ENCODE results near the gene STX16. TPM values are rescaled to one million over a fixed set of nuclear protein-coding genes. Genes with fewer than 3 reads are reported as not detected.
A peak's percentile ranks its signal among the peaks of the same experiment; 100 is the strongest.

Gene STX16
- total and polyA plus RNA-seq, 9 donors: 30.1 to 60.8 (median 51.7) TPM

GRCh38 chr20:58715801-58716475 lies 64.9 kb downstream of the STX16 start:
- H3K4me1 ChIP-seq (ENCODE audit: control insufficient read depth, insufficient read depth, low read length): peaks cover 35% of the 10 kb centered on the region
- no peak overlapping the region for H3K27ac ChIP-seq (ENCODE audit: low read length)
- 83% methylated on average over 14 of the region's 18 CpGs for WGBS (ENCODE audit: insufficient coverage)
- no peaks in the 10 kb centered on the region for H3K9me3 ChIP-seq (replicated peaks; ENCODE audit: control insufficient read depth, low read depth, low read length)
- H3K27me3 ChIP-seq (ENCODE audit: control insufficient read depth, insufficient read depth, low read length): no peaks in the 10 kb centered on the region
- peak; percentile 9 for DNase-seq
- no peak overlapping the region for H3K4me3 ChIP-seq (ENCODE audit: low read length)
- H3K36me3 ChIP-seq (ENCODE audit: control insufficient read depth, insufficient read depth, low read length): peaks cover 47% of the 10 kb centered on the region

- Histone ChIP-seq H3K27me3 (ENCODE audit: control insufficient read depth, insufficient read depth, low read length) (no peaks in the 10 kb centered on the region), H3K36me3 (ENCODE audit: control insufficient read depth, insufficient read depth, low read length) (peaks cover 41% of the 10 kb centered on the region), H3K4me3 (ENCODE audit: low read length) (no peak overlapping the region), H3K4me1 (ENCODE audit: control insufficient read depth, insufficient read depth, low read length) (peaks cover 31% of the 10 kb centered on the region), H3K9me3 (replicated peaks; ENCODE audit: control insufficient read depth, low read depth, low read length) (no peaks in the 10 kb centered on the region), H3K27ac (ENCODE audit: low read length) (no peak overlapping the region)
- WGBS (ENCODE audit: insufficient coverage): 39% methylated on average over 19 of the region's 23 CpGs
- DNase-seq: peak; percentile 22
These were observed 65.6 kb downstream of the STX16 start for GRCh38 chr20:58716476-58717277.

GRCh38 chr20:58717278-58718091 lies 66.4 kb downstream of the STX16 start:
- Histone ChIP-seq H3K27ac (ENCODE audit: low read length) (no peak overlapping the region), H3K4me1 (ENCODE audit: control insufficient read depth, insufficient read depth, low read length) (peaks cover 37% of the 10 kb centered on the region), H3K4me3 (ENCODE audit: low read length) (no peak overlapping the region), H3K36me3 (ENCODE audit: control insufficient read depth, insufficient read depth, low read length) (peaks cover 38% of the 10 kb centered on the region), H3K9me3 (replicated peaks; ENCODE audit: control insufficient read depth, low read depth, low read length) (no peaks in the 10 kb centered on the region), H3K27me3 (ENCODE audit: control insufficient read depth, insufficient read depth, low read length) (no peaks in the 10 kb centered on the region)
- WGBS (ENCODE audit: insufficient coverage): 79% methylated on average over 18 of the region's 23 CpGs
- peak; percentile 29 for DNase-seq

- 89% methylated on average over 12 of the region's 15 CpGs for WGBS (ENCODE audit: insufficient coverage)
- H3K36me3 ChIP-seq (ENCODE audit: control insufficient read depth, insufficient read depth, low read length): peaks cover 32% of the 10 kb centered on the region
- H3K27me3 ChIP-seq (ENCODE audit: control insufficient read depth, insufficient read depth, low read length): no peaks in the 10 kb centered on the region
- H3K9me3 ChIP-seq (replicated peaks; ENCODE audit: control insufficient read depth, low read depth, low read length): no peaks in the 10 kb centered on the region
- peak; percentile 8 for DNase-seq
- peaks cover 40% of the 10 kb centered on the region for H3K4me1 ChIP-seq (ENCODE audit: control insufficient read depth, insufficient read depth, low read length)
- H3K4me3 ChIP-seq (ENCODE audit: low read length): no peak overlapping the region
- H3K27ac ChIP-seq (ENCODE audit: low read length): no peak overlapping the region
These were observed 67.1 kb downstream of the STX16 start for GRCh38 chr20:58718121-58718563.

- DNase-seq: peak; percentile 8
- Histone ChIP-seq H3K9me3 (replicated peaks; ENCODE audit: control insufficient read depth, low read depth, low read length) (no peaks in the 10 kb centered on the region), H3K27me3 (ENCODE audit: control insufficient read depth, insufficient read depth, low read length) (peaks cover 4% of the 10 kb centered on the region), H3K36me3 (ENCODE audit: control insufficient read depth, insufficient read depth, low read length) (peaks cover 26% of the 10 kb centered on the region), H3K27ac (ENCODE audit: low read length) (no peak overlapping the region), H3K4me1 (ENCODE audit: control insufficient read depth, insufficient read depth, low read length) (peaks cover 40% of the 10 kb centered on the region), H3K4me3 (ENCODE audit: low read length) (no peak overlapping the region)
- 92% methylated on average over 7 of the region's 10 CpGs for WGBS (ENCODE audit: insufficient coverage)
These were observed 67.6 kb downstream of the STX16 start for GRCh38 chr20:58718729-58719128.

GRCh38 chr20:58719258-58719657 lies 68.2 kb downstream of the STX16 start:
- Histone ChIP-seq H3K4me3 (ENCODE audit: low read length) (no peak overlapping the region), H3K27me3 (ENCODE audit: control insufficient read depth, insufficient read depth, low read length) (peaks cover 4% of the 10 kb centered on the region), H3K36me3 (ENCODE audit: control insufficient read depth, insufficient read depth, low read length) (peaks cover 21% of the 10 kb centered on the region), H3K9me3 (replicated peaks; ENCODE audit: control insufficient read depth, low read depth, low read length) (no peaks in the 10 kb centered on the region), H3K4me1 (ENCODE audit: control insufficient read depth, insufficient read depth, low read length) (peaks cover 40% of the 10 kb centered on the region), H3K27ac (ENCODE audit: low read length) (no peak overlapping the region)
- 51% methylated on average over 7 of the region's 7 CpGs for WGBS (ENCODE audit: insufficient coverage)
- no peak for DNase-seq

- Histone ChIP-seq H3K36me3 (ENCODE audit: control insufficient read depth, insufficient read depth, low read length) (peaks cover 18% of the 10 kb centered on the region), H3K4me3 (ENCODE audit: low read length) (no peak overlapping the region), H3K27me3 (ENCODE audit: control insufficient read depth, insufficient read depth, low read length) (peaks cover 4% of the 10 kb centered on the region), H3K27ac (ENCODE audit: low read length) (no peak overlapping the region), H3K9me3 (replicated peaks; ENCODE audit: control insufficient read depth, low read depth, low read length) (no peaks in the 10 kb centered on the region), H3K4me1 (ENCODE audit: control insufficient read depth, insufficient read depth, low read length) (peaks cover 40% of the 10 kb centered on the region)
- DNase-seq: peak; percentile 39
- 43% methylated on average over 2 of the region's 6 CpGs for WGBS (ENCODE audit: insufficient coverage)
These were observed 68.9 kb downstream of the STX16 start for GRCh38 chr20:58719971-58720371.

GRCh38 chr20:58720890-58721289 lies 69.8 kb downstream of the STX16 start:
- H3K36me3 ChIP-seq (ENCODE audit: control insufficient read depth, insufficient read depth, low read length): peaks cover 9% of the 10 kb centered on the region
- peaks cover 4% of the 10 kb centered on the region for H3K27me3 ChIP-seq (ENCODE audit: control insufficient read depth, insufficient read depth, low read length)
- H3K27ac ChIP-seq (ENCODE audit: low read length): no peak overlapping the region
- 93% methylated on average over 3 of the region's 14 CpGs for WGBS (ENCODE audit: insufficient coverage)
- H3K4me1 ChIP-seq (ENCODE audit: control insufficient read depth, insufficient read depth, low read length): peaks cover 40% of the 10 kb centered on the region
- H3K9me3 ChIP-seq (replicated peaks; ENCODE audit: control insufficient read depth, low read depth, low read length): no peaks in the 10 kb centered on the region
- DNase-seq: peak; percentile 1
- no peak overlapping the region for H3K4me3 ChIP-seq (ENCODE audit: low read length)

- no peak overlapping the region for H3K27ac ChIP-seq (ENCODE audit: low read length)
- peak; percentile 65 for DNase-seq
- H3K9me3 ChIP-seq (replicated peaks; ENCODE audit: control insufficient read depth, low read depth, low read length): peaks cover 2% of the 10 kb centered on the region
- 68% methylated on average over 13 of the region's 22 CpGs for WGBS (ENCODE audit: insufficient coverage)
- H3K4me3 ChIP-seq (ENCODE audit: low read length): no peak overlapping the region
- peaks cover 4% of the 10 kb centered on the region for H3K27me3 ChIP-seq (ENCODE audit: control insufficient read depth, insufficient read depth, low read length)
- H3K4me1 ChIP-seq (ENCODE audit: control insufficient read depth, insufficient read depth, low read length): peaks cover 30% of the 10 kb centered on the region
- no peaks in the 10 kb centered on the region for H3K36me3 ChIP-seq (ENCODE audit: control insufficient read depth, insufficient read depth, low read length)
These were observed 71.1 kb downstream of the STX16 start for GRCh38 chr20:58721951-58722778.
